GM21529 (cell line): ENCODE results near the gene KREMEN1.

ENCODE experiments used
- ATAC-seq: cut with Tn5 transposase; IDR thresholded peaks from one replicate; pipeline ENCODE4 v1.9.1; 2021; ENCODE audit not compliant: unreplicated experiment

Gene KREMEN1

GRCh38 chr22:29048822-29049654, 23.8 kb upstream of the KREMEN1 start:
- no peak for ATAC-seq

- no peak for ATAC-seq
These were observed 23.1 kb upstream of the KREMEN1 start for GRCh38 chr22:29049655-29050263.

GRCh38 chr22:29050457-29050856, 22.4 kb upstream of the KREMEN1 start:
- ATAC-seq: no peak

GRCh38 chr22:29053048-29053702, 19.7 kb upstream of the KREMEN1 start:
- no peak for ATAC-seq

GRCh38 chr22:29054251-29054767, 18.5 kb upstream of the KREMEN1 start:
- no peak for ATAC-seq

GRCh38 chr22:29055192-29055830, 17.5 kb upstream of the KREMEN1 start:
- no peak for ATAC-seq

- no peak for ATAC-seq
These were observed 16.4 kb upstream of the KREMEN1 start for GRCh38 chr22:29056472-29056871.

GRCh38 chr22:29060251-29060869, 12.5 kb upstream of the KREMEN1 start:
- no peak for ATAC-seq

- no peak for ATAC-seq
These were observed 11.9 kb upstream of the KREMEN1 start for GRCh38 chr22:29060931-29061330.

- no peak for ATAC-seq
These were observed 11.1 kb upstream of the KREMEN1 start, which contains the start of gene C22orf31 for GRCh38 chr22:29061773-29062172. C22orf31 (minus strand) TSS chr22:29061831; CDS start chr22:29061792, 39 bp downstream.

- no peak for ATAC-seq
These were observed 10.5 kb upstream of the KREMEN1 start for GRCh38 chr22:29062286-29062821.

GRCh38 chr22:29065468-29066190, 7.2 kb upstream of the KREMEN1 start:
- no peak for ATAC-seq

GRCh38 chr22:29069463-29069862, 3.4 kb upstream of the KREMEN1 start:
- ATAC-seq: no peak

- ATAC-seq: no peak
These were observed 2.3 kb upstream of the KREMEN1 start for GRCh38 chr22:29070490-29070889.

GRCh38 chr22:29071261-29072045, 1.4 kb upstream of the KREMEN1 start:
- ATAC-seq: no peak

- peak; percentile 85 for ATAC-seq
These were observed 449 bp upstream of the KREMEN1 start for GRCh38 chr22:29072193-29072978.

GRCh38 chr22:29073618-29074275, 912 bp downstream of the KREMEN1 start:
- no peak for ATAC-seq
